ENCODE data around the gene BBS12. TPM values are rescaled to one million over a fixed set of nuclear protein-coding genes. Genes with fewer than 3 reads are reported as not detected.

BBS12 gene
- total RNA-seq, 4 donors from 2014 or later, result 3.6 to 9.9 (median 6.2) TPM

DNA sequence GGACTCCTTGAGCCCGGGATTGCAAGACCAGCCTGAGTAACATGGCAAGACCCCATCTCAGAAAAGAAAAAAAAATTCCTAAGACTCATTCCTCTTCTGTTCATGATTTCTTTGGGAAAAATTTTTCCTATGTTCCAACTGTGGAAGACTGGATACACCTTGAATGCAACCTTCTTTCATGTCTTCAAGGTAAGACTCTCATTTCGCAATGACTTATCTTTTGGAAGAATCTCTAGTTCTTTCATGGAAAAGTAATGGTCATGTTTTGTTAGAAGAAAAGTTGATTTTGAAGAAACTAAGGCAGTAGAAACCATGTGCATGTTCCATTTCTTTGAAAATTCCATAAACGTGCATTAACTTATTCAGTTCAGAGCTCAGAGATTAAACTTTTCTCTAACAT, 26.0 kb upstream of the BBS12 start:
- H3K36me3 ChIP-seq, result no peaks in the 10 kb centered on the region
- no peak overlapping the region for H3K4me3 ChIP-seq
- no peaks in the 10 kb centered on the region for H3K9me3 ChIP-seq
- H3K27ac ChIP-seq, result no peak overlapping the region
- intact Hi-C loops (cut with DNase I; ENCODE audit: low total_unique reads), result no loop called here
- H3K27me3 ChIP-seq, result no peaks in the 10 kb centered on the region
- TF ChIP-seq, protein P1, sequence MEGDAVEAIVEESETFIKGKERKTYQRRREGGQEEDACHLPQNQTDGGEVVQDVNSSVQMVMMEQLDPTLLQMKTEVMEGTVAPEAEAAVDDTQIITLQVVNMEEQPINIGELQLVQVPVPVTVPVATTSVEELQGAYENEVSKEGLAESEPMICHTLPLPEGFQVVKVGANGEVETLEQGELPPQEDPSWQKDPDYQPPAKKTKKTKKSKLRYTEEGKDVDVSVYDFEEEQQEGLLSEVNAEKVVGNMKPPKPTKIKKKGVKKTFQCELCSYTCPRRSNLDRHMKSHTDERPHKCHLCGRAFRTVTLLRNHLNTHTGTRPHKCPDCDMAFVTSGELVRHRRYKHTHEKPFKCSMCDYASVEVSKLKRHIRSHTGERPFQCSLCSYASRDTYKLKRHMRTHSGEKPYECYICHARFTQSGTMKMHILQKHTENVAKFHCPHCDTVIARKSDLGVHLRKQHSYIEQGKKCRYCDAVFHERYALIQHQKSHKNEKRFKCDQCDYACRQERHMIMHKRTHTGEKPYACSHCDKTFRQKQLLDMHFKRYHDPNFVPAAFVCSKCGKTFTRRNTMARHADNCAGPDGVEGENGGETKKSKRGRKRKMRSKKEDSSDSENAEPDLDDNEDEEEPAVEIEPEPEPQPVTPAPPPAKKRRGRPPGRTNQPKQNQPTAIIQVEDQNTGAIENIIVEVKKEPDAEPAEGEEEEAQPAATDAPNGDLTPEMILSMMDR (IDR thresholded peaks at IDR 0.05), result no peak
- TF ChIP-seq POLR2A (IDR thresholded peaks at IDR 0.05), result no peak
- no peaks in the 10 kb centered on the region for H3K4me1 ChIP-seq
- no peak for DNase-seq

DNA sequence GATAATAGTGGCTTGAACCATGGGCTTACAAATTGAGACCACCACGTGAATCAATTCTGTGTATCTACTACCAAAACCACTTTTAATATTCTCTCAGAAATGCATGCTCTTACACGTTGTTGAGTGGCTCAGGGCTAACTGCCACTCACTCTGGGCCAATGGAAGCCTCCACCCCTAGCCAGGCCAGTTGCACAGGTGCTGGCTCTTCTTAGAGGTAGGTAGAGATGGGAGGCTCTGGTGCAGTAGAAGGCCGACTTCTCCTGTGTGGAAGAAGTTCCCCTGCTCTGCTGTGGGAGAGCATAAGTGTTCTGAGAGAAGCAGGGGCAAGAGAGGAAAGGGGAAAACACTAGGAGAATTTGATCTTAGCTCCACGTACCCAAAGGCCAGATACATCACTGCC, 25.0 kb upstream of the BBS12 start:
- Histone ChIP-seq H3K4me1 (no peaks in the 10 kb centered on the region), H3K9me3 (no peaks in the 10 kb centered on the region), H3K4me3 (no peak overlapping the region), H3K27ac (no peak overlapping the region), H3K27me3 (no peaks in the 10 kb centered on the region), H3K36me3 (no peaks in the 10 kb centered on the region)
- DNase-seq, result no peak
- intact Hi-C loops (cut with DNase I; ENCODE audit: low total_unique reads), result no loop called here
- no peak for TF ChIP-seq POLR2A (IDR thresholded peaks at IDR 0.05)
- TF ChIP-seq, protein P1 (IDR thresholded peaks at IDR 0.05), result no peak

DNA sequence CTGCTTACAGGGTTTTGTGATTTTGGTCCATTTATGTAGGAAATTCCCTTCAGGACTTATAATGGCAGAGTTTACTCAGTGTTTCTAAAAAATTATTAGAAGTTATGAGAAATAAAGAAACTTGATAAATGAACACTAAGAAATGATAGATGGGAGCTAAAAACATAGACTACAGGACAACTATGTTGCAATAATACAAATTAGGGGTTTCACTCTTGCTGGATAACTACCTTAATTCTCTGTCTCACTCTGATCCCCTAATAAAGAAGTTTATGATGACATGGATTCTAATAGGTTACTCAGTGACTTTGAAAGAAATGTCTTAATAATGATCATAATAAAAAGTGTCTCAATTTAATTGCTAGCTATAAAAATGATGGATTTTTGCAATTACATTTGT, 23.3 kb upstream of the BBS12 start:
- no peaks in the 10 kb centered on the region for H3K36me3 ChIP-seq
- no peak overlapping the region for H3K4me3 ChIP-seq
- no peaks in the 10 kb centered on the region for H3K9me3 ChIP-seq
- H3K4me1 ChIP-seq, result no peaks in the 10 kb centered on the region
- no peak overlapping the region for H3K27ac ChIP-seq
- TF ChIP-seq, protein P1 (IDR thresholded peaks at IDR 0.05), result no peak
- TF ChIP-seq POLR2A (IDR thresholded peaks at IDR 0.05), result no peak
- DNase-seq, result no peak
- intact Hi-C loops (cut with DNase I; ENCODE audit: low total_unique reads), result no loop called here
- H3K27me3 ChIP-seq, result no peaks in the 10 kb centered on the region

DNA sequence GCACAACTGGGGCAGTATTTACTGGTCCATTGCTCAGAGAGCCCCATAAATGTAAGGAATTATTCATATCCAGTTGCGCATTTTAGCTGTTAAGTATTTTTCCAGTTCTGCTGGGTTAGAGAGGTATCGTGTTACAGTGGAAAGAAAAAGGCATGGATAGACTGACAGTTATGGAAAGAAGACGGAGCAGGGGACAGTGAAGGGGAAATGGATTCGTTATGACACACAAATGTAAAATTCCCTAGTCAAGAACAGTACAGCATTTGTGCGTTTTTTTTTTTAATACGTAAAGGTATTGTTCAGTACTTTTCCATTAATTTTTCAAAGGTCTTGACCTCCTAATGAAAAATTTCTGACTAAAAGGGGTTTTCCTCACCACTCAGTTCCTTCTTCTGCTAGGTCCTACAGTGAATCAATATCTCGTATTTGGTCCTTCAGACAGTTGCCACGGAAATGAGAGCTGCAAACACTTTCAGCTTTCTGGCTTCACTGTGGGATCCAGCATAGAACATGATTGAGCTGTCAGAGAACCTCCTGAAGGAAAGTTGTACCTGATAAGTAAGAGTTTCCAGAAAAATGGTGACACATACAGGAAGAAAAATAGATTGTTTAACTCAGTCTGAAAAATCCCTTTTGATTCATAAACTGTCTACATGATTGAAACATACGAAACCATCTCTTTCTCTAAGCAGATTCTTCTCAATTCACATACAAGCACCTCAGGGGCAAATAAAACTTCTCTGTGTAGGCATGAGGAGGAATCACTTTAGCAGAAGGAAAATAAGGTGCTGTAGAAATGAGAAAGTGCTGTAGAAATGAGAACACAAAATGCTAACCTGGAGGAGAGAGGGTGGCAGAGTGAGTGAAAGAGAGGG, 21.8 kb upstream of the BBS12 start:
- Histone ChIP-seq H3K9me3 (no peaks in the 10 kb centered on the region), H3K4me1 (no peaks in the 10 kb centered on the region), H3K36me3 (no peaks in the 10 kb centered on the region), H3K27me3 (no peaks in the 10 kb centered on the region), H3K4me3 (no peak overlapping the region), H3K27ac (no peak overlapping the region)
- DNase-seq, result no peak
- no peak for TF ChIP-seq POLR2A (IDR thresholded peaks at IDR 0.05)
- TF ChIP-seq, protein P1 (IDR thresholded peaks at IDR 0.05), result no peak
- intact Hi-C loops (cut with DNase I; ENCODE audit: low total_unique reads), result no loop called here

DNA sequence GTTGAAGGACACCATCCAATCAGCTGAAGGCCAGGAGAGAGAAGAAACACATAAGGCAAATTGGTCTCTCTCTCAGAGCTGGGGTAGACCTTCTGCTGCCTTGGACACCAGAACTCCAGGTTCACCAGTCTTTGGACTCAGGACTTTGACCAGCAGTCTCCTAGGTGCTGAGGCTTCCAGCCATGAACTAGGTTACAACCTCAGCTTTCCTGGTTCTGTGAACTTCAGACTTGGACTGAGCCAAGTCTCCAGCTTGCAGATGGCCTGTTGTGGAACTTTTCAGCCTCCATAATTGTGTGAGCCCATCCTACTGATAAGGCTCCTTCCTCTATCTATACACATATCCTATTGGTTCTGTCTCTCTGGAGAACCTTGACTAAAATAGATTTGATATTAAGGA, 20.6 kb upstream of the BBS12 start:
- intact Hi-C loops (cut with DNase I; ENCODE audit: low total_unique reads), result no loop called here
- Histone ChIP-seq H3K9me3 (no peaks in the 10 kb centered on the region), H3K36me3 (no peaks in the 10 kb centered on the region), H3K4me1 (no peaks in the 10 kb centered on the region), H3K27ac (no peak overlapping the region), H3K4me3 (no peak overlapping the region), H3K27me3 (no peaks in the 10 kb centered on the region)
- DNase-seq, result no peak
- TF ChIP-seq, protein P1 (IDR thresholded peaks at IDR 0.05), result no peak
- TF ChIP-seq POLR2A (IDR thresholded peaks at IDR 0.05), result no peak
